Endothelial cell of umbilical vein (primary cell): Measurements from ENCODE around the gene MAGT1.

Experiments used
- POLR2AphosphoS5 ChIP-seq: IDR thresholded peaks from 2 replicates; pipeline ENCODE4 v1.6.1; 2012; ENCODE audit warnings: low read depth, mild to moderate bottlenecking, control low read depth, low read length, moderate library complexity; ENCODE audit not compliant: insufficient read depth
- TF ChIP-seq, protein P1 (sequence below), 2 donors: IDR thresholded peaks; 1 replicate in 1 of 2; 2 replicates in 1 of 2; pipeline ENCODE4 v1.5.1; 2011; ENCODE audit warnings: low read length in 2 of 2, mild to moderate bottlenecking in 2 of 2, moderate library complexity in 2 of 2, control low read depth in 1 of 2, inconsistent platforms in 1 of 2, low read depth in 1 of 2; ENCODE audit not compliant: insufficient read depth in 1 of 2; ENCODE audit errors: extremely low read depth in 1 of 2

DNA sequence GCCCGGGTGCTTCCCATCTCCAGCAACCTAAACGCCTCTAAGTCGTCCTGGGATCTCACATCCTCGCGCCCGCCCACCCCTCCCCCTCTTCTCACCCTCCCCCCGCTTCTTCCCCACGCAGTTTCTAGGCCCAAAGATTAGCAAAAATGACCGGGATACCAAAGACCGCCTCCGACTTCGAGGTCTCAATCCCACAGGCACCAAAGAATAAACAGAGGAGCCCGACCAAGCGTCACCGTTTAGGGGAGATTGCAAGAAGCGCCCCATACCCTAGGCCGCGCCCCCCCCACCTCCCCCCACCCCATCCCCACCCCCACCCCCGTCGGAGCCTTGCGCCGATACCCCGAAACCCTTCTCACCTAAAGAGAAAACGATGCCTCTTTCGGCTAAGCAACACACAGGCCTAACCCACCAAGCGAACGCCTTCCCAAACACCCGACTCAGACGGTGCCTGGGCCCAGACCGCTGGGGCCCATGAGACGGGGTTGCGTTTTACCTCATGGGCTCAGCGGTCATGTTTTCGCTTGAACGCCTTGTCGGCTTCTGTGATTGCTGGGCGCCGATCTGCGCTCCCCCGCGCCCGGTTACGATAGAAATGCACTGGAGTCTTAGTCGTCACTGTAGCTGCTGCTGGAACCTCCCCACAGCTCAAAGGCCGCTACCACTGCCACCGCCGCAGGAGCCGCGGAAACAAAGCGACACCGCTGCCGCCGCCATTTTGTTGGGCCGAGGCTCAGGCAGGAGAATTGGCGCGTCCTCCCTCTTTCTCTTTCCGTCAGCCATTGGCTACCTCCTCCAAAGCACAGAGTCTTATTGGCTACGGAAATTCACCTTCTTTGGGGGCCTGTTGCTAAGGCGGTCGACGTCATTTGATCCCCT lies 109.5 kb downstream of the MAGT1 start, which contains the start of gene ATRX:
- TF ChIP-seq, protein P1, sequence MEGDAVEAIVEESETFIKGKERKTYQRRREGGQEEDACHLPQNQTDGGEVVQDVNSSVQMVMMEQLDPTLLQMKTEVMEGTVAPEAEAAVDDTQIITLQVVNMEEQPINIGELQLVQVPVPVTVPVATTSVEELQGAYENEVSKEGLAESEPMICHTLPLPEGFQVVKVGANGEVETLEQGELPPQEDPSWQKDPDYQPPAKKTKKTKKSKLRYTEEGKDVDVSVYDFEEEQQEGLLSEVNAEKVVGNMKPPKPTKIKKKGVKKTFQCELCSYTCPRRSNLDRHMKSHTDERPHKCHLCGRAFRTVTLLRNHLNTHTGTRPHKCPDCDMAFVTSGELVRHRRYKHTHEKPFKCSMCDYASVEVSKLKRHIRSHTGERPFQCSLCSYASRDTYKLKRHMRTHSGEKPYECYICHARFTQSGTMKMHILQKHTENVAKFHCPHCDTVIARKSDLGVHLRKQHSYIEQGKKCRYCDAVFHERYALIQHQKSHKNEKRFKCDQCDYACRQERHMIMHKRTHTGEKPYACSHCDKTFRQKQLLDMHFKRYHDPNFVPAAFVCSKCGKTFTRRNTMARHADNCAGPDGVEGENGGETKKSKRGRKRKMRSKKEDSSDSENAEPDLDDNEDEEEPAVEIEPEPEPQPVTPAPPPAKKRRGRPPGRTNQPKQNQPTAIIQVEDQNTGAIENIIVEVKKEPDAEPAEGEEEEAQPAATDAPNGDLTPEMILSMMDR (IDR thresholded peaks at IDR 0.05; ENCODE audit: extremely low read depth in 1 of 2, insufficient read depth in 1 of 2, low read depth in 1 of 2, low read length in 2 of 2) = no peak
- TF ChIP-seq POLR2AphosphoS5 = peak; percentile 35
